CD1c-positive myeloid dendritic cell (primary cell): ENCODE data around the gene CEP164.
"Not testable (repeated sequence)": the region's sequence is repeated elsewhere in the genome, so short reads cannot be mapped to it uniquely, and the experiment has no call there.

ENCODE experiments used
- DNase-seq: peaks from one replicate; pipeline ENCODE4 v3.0.0-alpha.2; 2016; ENCODE audit errors: extremely low spot score

CEP164 gene

DNA sequence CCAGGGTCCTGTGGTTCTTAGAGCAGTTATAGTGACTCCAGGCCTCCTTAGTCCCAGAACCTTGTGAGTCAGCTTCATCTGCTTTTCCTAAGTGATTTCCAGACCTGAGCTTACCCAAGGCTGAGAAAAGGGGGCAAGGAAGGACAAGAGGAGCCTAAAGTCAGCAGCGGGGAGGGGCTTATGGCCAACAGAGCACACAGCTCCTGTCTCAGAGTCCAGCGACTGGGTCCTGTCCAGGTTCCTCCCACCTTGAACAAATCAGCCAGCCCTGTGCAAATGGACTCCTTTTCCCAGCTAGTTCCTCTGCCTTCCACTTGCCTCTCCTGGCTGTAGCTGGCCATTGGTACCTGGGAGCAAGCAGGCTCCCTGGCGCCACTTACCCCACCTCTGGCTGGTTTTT, 22.5 kb upstream of the CEP164 start:
- no peak for DNase-seq

DNA sequence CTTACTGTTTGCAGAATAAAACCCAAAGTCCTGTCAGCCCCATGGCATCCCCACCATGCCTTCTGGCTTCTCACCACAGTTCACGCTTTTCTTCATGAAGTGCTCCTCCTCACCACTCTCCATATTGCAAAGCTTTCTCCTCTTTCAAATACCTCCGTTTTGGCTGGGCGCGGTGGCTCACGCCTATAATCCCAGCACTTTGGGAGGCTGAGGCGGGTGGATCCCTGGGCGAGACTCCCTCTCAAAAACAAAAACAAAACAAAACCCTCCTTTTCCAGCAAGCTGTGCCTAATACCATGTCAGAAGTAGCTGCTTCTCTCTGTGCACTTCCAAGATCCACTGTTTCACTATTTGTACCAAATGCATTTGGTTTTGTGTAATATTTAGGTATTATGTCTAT, 18.3 kb upstream of the CEP164 start:
- no peak for DNase-seq

DNA sequence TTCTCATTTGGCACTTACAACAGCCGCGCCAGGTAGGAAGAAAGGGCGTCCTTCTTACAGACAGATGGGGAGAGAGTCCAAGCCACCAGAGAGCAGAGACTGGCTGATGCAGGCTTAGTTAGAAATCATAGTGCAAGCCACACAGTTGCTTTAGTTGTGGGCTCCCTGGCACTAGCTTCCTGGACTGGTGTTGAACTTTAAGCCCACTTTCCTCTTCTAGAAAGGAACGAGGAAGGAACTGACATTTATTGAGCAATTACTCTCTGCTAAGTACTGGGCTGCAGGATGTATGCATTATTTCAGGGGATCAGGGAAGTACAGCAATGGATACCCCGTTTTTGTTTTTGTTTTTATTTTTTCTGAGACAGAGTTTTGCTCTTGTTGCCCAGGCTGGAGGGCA, 14.6 kb upstream of the CEP164 start:
- DNase-seq: peak; percentile 72

DNA sequence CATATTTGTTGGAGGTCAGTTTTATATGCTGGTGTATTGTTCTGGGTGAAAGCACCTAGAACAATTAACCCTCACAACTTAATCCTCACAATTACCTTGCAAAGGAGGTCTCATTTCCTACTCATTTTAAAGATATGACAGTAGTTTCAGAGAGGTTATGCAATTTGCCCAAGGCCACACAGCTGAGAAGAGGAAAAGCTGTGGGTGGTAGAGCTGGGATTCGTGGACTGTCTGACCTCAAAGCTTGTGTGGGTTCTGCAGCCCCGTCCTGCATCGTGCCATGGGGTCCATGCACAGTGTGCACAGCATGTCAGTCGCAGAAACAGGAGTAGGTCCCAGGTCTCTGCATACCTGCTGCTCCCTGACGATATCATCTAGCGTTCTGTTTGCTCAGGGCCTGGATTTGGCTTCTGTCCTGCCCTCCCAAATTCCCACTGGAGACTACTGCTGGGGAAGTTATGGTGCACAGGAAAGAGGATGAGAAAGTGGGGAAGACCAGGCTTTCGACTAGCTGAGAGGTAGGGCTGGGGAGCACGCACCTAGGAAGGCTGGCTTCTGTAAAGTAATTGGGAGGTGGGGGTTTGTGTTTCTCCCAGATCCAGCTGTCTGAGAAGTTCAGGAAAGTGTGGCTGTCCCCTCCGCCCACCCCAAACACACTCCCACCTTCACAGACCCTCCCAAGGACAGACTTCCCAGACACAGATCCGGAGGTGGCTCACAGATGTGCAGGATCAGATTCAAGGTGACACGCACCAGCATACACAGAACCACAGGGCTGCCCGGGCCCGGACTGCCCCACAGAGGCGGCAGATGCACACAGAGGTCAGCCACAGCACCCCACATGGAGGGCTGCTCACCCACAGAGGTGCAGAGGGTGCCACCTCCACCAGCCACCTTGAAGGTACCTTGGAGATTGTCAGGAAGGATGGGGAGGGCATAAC, 13.6 kb upstream of the CEP164 start:
- peak; percentile 17 for DNase-seq

DNA sequence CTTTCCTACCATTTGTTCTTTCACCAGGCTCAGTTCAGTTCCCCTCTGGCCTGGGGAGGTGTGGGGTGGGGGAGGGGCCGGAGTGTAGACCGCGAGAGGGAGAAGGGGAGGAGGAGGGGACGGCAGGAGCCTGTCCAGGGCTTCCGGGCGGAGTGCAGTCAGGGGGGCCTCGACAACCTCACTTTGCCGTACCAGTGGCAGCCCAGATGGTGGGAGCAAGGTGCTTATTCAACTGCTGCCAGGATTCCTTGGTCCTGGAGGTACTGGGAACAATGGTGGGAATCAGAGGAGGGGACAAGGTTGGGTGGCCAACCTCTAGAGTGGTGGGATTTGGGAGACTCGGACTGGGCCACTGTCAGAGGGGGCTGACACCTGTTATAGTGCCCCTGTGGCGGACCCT, 12.8 kb upstream of the CEP164 start:
- DNase-seq: no peak

DNA sequence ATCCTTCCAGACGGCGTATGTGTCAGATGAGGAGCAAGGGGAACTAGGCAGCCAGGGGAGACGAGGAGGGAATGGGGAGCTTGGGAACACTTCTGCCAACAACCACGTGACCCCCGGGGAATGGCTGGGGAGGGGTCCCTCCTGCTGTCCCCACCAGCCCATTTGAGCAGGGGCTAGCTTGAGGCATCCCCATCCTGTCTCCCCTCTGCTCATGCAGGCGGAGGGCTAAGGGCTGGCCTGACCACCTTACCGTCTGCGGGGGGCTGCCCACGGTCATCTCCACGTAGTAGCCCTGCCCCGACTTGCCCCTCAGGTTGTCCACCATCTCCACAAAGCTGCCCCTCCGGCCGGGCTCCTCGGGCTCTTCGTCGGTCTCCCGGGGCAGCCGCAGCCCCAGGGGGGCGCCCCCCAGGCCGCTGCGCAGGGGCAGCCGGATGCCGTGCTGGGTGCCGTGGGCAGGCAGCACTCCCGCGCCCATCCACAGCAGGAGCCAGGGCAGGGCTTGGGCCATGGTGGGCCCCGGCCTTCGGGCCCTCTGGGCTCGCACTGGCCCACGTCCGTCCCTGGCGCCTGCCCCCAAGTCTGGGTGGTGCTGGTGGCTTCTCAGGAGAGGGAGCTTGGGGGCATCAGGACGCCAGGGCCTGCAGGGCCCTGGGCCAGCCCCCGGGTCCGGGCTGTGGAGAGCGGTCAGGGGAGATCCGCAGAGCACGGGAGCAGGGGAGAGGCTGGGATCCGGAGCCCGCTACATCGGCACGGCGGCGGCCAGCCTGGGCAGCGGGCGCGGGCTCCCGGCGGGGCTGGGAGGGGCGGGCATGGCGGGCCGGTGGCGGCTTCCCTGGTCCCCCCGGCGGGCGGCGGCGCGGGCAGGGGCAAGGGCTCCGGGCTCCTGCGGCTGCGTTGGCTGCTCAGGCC, 12.1 kb upstream of the CEP164 start:
- DNase-seq: peak; percentile 20

DNA sequence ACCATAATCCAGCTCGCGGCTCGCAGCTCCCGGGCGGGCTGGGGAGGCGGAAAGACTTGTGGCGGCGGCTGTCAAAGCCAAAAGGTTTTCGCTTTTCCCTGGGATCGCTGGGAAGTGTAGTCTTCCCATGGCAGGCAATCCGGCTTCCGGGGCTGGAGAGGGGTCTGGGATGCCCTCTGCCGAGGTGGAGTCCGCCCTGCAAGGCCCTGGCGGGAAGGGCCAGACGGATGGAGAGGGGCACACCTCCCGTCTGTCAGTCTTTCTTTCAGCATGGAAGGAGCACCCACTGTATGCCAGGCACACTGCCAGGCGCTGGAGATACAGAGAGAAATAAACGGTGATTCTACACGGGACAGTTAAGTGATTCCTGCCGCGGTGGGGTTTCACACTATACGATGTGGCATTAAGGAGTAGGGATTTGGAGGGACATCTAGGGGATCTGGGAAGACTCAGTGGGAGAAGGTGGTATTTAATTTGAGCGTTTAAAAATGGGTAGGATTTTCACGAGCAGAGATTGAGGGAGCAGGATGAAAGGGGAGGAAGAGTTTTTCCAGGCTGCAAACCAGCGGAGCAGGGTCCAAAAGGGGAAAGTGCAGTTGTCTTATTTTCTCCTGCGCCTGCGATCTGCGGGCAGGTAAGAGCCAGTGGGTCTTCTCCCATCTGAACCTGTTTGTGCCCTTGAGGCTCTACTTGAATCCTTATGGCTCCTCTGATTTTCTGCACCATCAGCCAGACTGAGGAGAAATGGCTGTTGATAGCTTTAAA, 11.3 kb upstream of the CEP164 start, which contains the start of gene BACE1:
BACE1 (minus strand) TSS at position 60 of the 765 bp plus-strand sequence. CDS start 461 bp downstream, outside the sequence.
- DNase-seq: peak; percentile 41

DNA sequence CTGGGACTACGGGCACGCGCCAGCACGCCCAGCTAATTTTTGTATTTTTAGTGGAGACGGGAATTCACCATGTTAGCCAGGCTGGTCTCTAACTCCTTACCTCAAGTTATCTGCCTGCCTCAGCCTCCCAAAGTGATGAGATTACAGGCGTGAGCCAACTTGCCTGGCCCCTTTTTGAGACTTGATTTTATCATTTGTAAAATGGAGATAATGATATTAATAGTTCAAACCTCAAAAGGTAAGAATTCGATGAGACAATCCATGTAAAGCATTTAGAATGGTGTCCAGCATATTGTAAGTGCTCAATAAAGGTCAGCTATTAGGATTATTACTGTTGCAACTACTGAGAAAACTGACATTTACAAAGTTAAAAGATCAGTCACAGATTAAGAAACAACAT, 8.9 kb upstream of the CEP164 start:
- DNase-seq: no peak

DNA sequence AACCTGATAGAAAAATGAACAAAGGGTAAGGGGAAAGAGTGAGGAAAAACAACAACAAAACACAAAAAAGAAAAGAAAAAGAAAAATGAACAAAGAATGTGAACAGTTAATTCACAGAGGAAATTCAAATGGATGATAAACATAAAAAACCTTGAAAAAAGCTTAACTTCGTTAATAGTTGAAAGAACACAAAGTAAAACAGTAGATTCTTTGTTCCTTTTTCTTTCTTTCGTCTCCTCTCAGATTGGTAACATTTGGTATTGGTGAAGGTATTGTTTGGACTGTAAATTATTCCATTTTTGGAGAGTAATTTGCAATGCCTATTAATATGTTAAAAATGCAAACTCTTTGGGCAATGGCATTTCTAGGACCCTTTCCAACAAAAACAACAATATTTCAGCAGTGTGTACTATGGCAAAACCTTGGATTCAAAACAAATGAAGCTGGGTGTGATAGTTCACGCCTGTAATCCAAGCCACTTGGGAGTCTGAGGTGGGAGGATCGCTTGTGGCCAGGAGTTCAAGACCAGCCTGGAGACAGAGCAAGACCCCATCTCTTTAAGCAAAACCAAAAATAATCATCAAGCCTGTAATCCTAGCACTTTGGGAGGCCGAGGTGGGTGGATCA, 8.3 kb upstream of the CEP164 start:
- no peak for DNase-seq

DNA sequence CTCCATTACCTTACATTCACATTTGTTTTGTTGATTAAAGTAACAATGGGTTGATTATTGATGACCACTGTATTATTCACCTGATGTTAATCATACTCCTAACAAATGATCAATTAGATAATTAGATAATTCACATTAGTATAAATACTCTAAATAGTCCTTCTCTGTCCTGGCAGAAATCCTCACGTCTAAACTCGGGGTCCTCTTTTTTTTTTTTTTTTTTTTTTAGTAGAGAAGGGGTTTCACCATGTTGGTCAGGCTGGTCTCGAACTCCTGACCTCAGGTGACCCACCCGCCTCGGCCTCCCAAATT, 443 bp upstream of the CEP164 start:
- DNase-seq: not testable (repeated sequence)

DNA sequence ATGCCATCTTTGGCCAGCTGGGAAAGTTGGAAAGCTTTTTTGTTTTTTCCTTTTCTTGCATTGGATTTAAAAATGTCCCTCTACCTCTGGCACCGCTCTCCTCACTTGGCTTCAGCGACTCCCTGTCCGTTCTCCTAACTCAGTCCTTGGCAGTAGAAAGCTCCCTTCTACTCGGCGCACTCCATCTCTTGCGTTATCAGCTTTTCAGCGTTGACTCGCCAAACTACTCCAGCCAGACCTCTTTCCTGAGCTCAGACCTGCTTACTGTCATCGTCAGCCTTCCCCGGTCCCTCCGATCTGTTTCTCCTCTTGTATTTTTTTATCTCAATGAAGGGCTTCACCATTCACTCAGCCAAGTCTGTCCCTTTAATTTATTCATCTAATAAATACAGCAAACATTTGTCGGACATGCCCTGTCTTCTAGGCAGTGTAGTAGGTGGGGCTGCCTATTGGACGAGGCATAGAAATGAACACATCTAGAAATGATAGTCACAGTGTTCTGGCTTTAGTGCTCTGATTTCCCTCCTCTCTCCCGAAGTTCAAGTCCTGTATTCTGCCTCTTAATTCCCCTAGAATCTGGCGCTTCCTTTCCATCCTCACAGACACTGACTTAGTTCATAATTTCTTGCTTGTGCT, 839 bp downstream of the CEP164 start:
- no peak for DNase-seq

DNA sequence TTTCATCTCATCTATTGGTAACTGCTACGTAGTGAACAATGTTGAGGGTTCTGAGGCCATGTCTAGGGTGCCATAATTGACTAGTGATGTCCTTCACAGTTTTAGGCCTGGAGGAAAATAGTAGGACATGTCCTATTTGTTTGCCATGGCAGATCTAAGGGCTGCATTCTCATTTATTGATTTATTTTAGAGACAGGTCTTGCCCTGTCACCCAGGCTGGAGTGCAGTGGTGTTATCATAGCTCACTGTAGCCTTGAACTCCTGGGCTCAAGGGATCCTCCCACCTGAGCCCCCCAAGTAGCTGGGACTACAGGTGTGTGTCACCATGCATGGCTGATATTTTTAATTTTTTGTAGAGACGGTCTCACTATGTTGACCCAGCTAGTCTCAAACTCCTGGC, 5.2 kb downstream of the CEP164 start:
- no peak for DNase-seq

DNA sequence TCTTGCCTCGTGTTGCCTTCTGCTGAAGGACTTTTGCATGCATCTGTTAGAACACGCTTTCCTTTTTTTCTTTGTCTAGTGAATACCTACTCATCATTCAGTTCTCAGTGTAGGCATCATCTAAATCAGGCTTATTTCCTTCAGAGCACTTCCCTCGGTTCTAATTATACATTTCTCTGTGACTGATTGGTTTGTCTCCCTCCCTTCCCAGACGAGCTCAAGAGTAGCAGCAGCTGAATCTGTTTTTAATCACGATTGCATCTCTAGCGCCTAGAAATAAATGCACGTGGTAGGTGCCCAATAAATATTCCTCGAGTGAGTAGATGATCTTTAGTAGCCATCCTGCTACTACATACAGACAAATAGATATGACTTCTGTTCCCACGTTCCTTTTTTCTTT, 6.3 kb downstream of the CEP164 start:
- DNase-seq: no peak

DNA sequence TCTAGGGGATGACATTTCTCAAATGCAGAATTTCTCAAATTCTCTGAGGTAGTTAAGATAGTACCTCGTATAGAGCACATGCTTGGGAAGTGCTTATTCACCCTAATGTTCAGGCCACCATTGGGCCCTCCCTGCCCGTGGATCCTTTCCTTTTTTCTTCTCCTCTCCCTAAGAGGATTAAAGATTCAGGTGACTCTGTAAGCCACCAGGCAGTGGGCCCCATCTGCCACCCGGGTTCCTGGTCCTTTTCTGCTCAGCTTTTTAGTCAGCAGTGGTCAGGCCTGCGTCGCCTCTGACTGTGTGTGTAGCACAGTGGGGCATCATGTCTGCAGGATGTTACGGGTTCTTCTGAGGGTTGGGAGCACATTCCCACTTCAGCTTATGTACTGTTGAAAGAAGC, 7.2 kb downstream of the CEP164 start:
- DNase-seq: no peak

DNA sequence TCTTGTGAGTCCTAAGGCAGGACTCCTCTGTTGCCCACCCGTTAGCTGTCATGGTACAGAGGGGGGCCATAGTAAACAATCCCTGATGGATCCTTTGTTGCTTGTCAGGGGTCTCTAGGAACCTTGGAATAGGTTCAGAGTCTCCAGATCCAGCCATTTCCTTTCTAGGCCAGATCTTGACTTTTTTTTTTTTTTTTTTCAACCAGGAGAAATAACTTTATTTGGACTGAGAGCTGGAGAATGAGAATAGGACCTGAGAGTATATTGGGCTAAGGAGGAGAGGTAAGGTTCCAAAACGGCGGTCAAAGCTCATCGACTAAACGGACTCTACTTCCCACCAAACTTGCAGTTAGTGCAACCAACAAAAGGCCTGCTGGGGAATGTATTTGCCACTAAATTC, 7.7 kb downstream of the CEP164 start:
- no peak for DNase-seq

DNA sequence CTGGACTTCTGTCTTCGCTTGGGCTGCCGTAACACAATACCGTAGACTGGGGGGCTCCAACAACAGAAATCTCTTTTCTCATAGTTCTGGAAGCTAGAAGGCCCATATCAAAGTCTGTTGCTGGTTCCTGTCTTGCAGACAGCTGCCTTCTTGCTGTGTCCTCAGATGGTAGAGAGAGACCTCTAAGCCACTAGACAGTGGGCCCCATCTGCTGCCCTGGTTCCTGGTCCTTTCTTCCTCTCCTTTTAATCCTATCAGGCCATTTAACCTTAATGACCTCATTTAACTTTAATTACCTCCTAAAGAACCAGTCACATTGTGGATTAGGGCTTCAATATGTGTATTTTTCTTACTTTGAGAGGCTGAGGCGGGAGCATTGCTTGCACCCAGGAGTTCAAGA, 9.4 kb downstream of the CEP164 start:
- no peak for DNase-seq

DNA sequence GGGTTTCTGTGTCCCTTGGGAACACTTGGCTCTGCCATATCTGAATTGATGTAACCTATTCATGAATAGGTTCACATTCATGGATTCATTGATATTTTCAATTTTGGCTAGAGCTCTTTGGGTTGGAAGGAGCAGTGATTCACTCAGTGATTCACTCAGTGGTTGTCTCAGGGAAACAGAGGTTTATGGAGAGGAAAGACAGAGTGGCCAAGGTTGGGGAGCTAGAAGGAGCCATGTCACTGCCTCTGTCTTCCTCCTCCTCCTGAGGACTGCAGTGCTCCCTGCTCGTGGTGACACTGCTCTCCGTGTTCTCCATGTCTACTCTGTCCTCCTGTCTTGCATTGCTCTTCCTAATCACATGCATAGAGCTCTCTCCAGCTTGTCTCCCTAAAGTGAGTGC, 17.4 kb downstream of the CEP164 start:
- no peak for DNase-seq

DNA sequence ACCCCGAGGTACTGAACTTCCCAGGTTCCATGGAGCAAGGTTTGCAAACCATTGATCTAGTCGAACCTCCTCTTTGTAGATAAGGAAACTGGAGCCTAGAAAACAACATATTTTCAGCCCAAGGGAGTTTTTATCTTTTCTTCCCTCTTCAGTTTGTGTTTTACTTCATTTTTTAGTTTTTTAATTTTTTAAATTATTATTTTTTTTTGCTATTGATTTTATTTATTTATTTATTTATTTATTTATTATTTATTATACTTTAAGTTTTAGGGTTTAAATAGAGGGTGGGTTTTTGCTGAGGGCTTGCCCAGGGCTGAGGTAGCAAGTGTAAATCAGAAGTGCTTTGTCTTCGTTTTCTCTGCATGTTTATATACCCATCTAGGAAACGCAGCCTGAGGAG, 26.9 kb downstream of the CEP164 start:
- no peak for DNase-seq

DNA sequence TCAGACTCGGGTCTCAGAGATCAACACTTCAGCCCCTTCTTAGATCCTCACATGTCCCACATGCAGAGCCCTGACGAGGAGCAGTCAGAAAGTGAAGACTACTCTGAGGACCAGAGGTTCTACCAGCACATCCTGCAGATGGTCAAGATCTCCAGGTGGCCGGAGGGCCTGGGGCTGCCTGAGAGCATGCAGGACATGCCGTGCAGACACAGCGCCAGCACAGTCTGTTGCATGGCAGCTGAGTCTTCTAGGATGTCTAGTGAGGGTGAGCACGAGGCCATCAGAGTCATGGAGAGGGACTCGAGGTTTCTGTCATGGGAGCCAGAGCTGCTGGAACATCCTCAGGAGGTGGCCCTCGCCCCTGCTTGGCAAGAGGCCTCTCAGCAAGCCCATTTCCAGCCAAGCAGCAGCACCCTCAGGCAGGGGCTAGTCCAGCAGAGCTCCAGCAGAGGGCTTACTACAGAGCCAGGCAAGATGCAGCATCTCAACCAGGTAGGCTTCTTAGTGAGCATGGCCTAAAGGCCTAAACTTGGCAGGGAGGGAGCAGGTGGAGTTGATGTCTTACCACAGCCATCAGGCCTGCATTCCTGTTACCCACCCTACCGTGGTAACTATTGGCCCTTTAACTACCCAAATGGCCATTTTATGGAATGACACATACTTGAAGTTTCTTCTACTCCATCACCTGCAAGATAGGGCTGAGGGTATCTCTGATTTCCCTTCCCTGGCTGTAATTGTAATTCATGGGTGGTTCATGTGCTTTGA, 28.7 kb downstream of the CEP164 start:
- DNase-seq: no peak

DNA sequence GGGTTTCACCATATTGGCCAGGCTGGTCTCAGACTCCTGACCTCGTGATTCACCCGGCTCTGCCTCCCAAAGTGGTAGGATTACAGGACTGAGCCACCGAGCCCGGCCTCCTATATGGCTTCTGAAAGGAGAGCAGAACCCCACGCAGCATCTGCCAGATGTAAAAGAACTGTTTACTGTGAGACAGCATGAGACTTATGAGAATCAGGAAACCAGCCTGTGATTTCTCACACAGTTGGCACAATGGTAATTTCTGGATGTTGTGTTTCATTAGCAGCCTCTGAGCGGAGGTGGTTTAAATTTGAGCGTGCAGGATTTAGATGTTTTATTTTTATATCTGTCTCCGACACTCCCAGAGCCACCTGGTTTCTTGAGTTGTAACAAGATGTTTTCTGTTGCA, 33.8 kb downstream of the CEP164 start:
- DNase-seq: no peak
